Measurements from ENCODE around the gene UFSP1. TPM values are rescaled to one million over a fixed set of nuclear protein-coding genes. Genes with fewer than 3 reads are reported as not detected.

Gene UFSP1
- total RNA-seq, 1 experiment from 2014 or later, result 5.6 TPM

DNA sequence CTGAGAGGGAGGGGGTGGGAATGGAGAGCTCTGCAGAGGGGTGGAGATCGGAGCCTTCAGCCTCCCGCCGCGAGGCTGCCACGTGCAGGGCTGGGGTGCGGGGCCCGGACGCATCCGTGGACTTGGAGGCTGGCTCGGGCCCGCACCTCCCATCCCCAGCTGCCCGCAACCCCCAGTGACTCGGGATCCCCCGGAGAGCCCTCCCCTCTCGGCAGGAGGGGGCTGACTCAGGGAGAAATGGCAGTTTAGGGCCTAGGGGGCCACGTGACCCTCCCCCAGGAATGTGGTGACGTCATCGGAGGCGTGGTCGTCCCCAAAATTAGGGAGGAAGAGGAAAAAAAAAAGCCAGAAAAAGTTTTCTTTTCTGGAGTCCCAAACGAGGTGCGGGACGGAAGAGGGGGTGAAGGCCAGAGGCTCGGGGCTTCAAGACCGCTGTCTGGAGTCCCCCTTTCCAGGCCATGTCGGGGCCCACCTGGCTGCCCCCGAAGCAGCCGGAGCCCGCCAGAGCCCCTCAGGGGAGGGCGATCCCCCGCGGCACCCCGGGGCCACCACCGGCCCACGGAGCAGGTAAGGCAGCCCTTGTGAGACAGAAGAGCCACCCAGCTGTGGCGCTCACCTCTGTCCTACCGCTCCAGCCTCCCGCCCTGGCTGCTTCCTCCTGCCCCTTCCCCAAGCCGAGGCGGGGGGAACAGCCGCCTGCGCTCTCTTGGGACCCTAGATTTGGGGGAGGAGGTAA is 22.3 kb downstream of the UFSP1 start, which contains the start of gene TRIP6:
Gene TRIP6 (plus strand): TSS at position 348 of the 736 bp plus-strand sequence. CDS start 111 bp downstream, at position 459.
- ATAC-seq (peak; percentile 54), DNase-seq (ENCODE audit: low read depth, low spot score) (peak; percentile 68)
- Histone ChIP-seq H3K4me1 (ENCODE audit: control insufficient read depth in 1 of 2, insufficient read depth in 2 of 2, low read length in 2 of 2) (peaks cover 25 to 39% of the 10 kb centered on the region in 2 experiments), H3K9me2 (ENCODE audit: insufficient read depth) (no peaks in the 10 kb centered on the region), H3K79me2 (ENCODE audit: insufficient read depth, low read length) (peaks cover 42% of the 10 kb centered on the region), H3K27ac (ENCODE audit: low read depth, low read length) (peak within 1 kb of the TSS; percentile 100), H3K36me3 (ENCODE audit: control insufficient read depth in 1 of 2, insufficient read depth in 2 of 2, low read length in 2 of 2) (peaks cover 9 to 13% of the 10 kb centered on the region in 2 experiments; a peak in 2 of 4 replicates), H3K9ac (ENCODE audit: low read length) (peak within 1 kb of the TSS; percentile 99), H3K27me3 (ENCODE audit: insufficient read depth, low read length) (no peaks in the 10 kb centered on the region), H3K9me3 (ENCODE audit: control insufficient read depth in 1 of 2, insufficient read depth in 1 of 2, low read depth in 1 of 2, low read length in 2 of 2) (no peaks in the 10 kb centered on the region), H3K4me3 (replicated peaks in 1 of 2; ENCODE audit: low read depth in 1 of 2, low read length in 2 of 2) (peak within 1 kb of the TSS; percentile 90 to 95), H4K20me1 (ENCODE audit: insufficient read depth) (no peaks in the 10 kb centered on the region), H2AFZ (ENCODE audit: low read depth, low read length, poor library complexity, severe bottlenecking) (no peak within 1 kb of the TSS), H3K4me2 (ENCODE audit: low read length) (peak within 1 kb of the TSS; percentile 89)
- POLR2A ChIA-PET, result interaction anchor here (0.7 to 1.1 kb wide), 3 partner anchors 8 to 23 kb away, joined by 4 to 5 read pairs (median 5); partner anchors contain the start of genes SLC12A9, SRRT and UFSP1
- BruUV-seq (replicated peaks), result TSS peak; percentile 77
- CTCF ChIA-PET, result no interaction called here
- intact Hi-C loops (cut with micrococcal nuclease), result no loop called here
- RAD21 ChIA-PET (ENCODE audit: low non-redundant PET in 1 of 2, low total read pairs in 2 of 2, uncharacterized antibody in 2 of 2, unreplicated experiment in 2 of 2), result no interaction called here
- TF ChIP-seq POLR2AphosphoS5 (IDR thresholded peaks at IDR 0.05; ENCODE audit: low read depth, low read length), result peak; percentile 67; the same call in 1 of the 2 replicates
- TF ChIP-seq, protein P1, sequence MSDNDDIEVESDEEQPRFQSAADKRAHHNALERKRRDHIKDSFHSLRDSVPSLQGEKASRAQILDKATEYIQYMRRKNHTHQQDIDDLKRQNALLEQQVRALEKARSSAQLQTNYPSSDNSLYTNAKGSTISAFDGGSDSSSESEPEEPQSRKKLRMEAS (IDR thresholded peaks at IDR 0.05), result no peak
- TF ChIP-seq TCF7L2 (IDR thresholded peaks at IDR 0.05; ENCODE audit: borderline replicate concordance, extremely low read depth, insufficient read depth, insufficient read length), result no peak
- TF ChIP-seq YY1 (IDR thresholded peaks at IDR 0.05; ENCODE audit: extremely low read depth, insufficient replicate concordance, low read depth, low read length), result peak; percentile 69
- peak; percentile 18 for TF ChIP-seq POLR2A (IDR thresholded peaks at IDR 0.05; ENCODE audit: borderline replicate concordance, extremely low read depth, insufficient read depth, insufficient read length)
- TF ChIP-seq, protein P2, sequence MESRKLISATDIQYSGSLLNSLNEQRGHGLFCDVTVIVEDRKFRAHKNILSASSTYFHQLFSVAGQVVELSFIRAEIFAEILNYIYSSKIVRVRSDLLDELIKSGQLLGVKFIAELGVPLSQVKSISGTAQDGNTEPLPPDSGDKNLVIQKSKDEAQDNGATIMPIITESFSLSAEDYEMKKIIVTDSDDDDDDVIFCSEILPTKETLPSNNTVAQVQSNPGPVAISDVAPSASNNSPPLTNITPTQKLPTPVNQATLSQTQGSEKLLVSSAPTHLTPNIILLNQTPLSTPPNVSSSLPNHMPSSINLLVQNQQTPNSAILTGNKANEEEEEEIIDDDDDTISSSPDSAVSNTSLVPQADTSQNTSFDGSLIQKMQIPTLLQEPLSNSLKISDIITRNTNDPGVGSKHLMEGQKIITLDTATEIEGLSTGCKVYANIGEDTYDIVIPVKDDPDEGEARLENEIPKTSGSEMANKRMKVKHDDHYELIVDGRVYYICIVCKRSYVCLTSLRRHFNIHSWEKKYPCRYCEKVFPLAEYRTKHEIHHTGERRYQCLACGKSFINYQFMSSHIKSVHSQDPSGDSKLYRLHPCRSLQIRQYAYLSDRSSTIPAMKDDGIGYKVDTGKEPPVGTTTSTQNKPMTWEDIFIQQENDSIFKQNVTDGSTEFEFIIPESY (IDR thresholded peaks at IDR 0.05; ENCODE audit: extremely low read depth, insufficient replicate concordance, low read length), result no peak
- no peak for TF ChIP-seq EGR1 (IDR thresholded peaks at IDR 0.05; ENCODE audit: low read depth)
- TF ChIP-seq REST (IDR thresholded peaks at IDR 0.05; ENCODE audit: low read depth), result no peak
